ENCODE data around the gene ZNF276.
A peak's percentile ranks its signal among the peaks of the same experiment; 100 is the strongest.
"Not testable (repeated sequence)": the region's sequence is repeated elsewhere in the genome, so short reads cannot be mapped to it uniquely, and the experiment has no call there.

ZNF276 gene

GRCh38 chr16:89695875-89696669, 25.3 kb upstream of the ZNF276 start:
- no peak for DNase-seq

- DNase-seq, result no peak
Measured at GRCh38 chr16:89696670-89697128, 24.6 kb upstream of the ZNF276 start.

- no peak for DNase-seq
Measured at GRCh38 chr16:89697161-89697615, 24.1 kb upstream of the ZNF276 start.

- no peak for DNase-seq
Measured at GRCh38 chr16:89697616-89698331, 23.6 kb upstream of the ZNF276 start.

GRCh38 chr16:89698717-89699116, 22.6 kb upstream of the ZNF276 start:
- DNase-seq, result not testable (repeated sequence)

- not testable (repeated sequence) for DNase-seq
Measured at GRCh38 chr16:89699629-89700099, 21.7 kb upstream of the ZNF276 start.

- peak; percentile 99 for DNase-seq
Measured at GRCh38 chr16:89700100-89700648, 21.2 kb upstream of the ZNF276 start.

GRCh38 chr16:89700649-89701424, 20.5 kb upstream of the ZNF276 start:
- DNase-seq, result no peak

GRCh38 chr16:89701425-89702406, 19.6 kb upstream of the ZNF276 start, which contains the start of gene SPATA2L:
Gene SPATA2L (minus strand): TSS chr16:89701705. CDS start chr16:89701232, 473 bp downstream.
- DNase-seq, result peak; percentile 96

- no peak for DNase-seq
Measured at GRCh38 chr16:89704281-89704680, 17.1 kb upstream of the ZNF276 start.

- DNase-seq, result no peak
Measured at GRCh38 chr16:89705006-89705405, 16.3 kb upstream of the ZNF276 start.

- DNase-seq, result no peak
Measured at GRCh38 chr16:89706518-89707260, 14.6 kb upstream of the ZNF276 start.

GRCh38 chr16:89707695-89708094, 13.6 kb upstream of the ZNF276 start:
- no peak for DNase-seq

GRCh38 chr16:89708481-89708931, 12.8 kb upstream of the ZNF276 start:
- DNase-seq, result no peak

- DNase-seq, result no peak
Measured at GRCh38 chr16:89709166-89709565, 12.2 kb upstream of the ZNF276 start.

- DNase-seq, result no peak
Measured at GRCh38 chr16:89709716-89710432, 11.5 kb upstream of the ZNF276 start.

GRCh38 chr16:89710709-89711564, 10.4 kb upstream of the ZNF276 start:
- no peak for DNase-seq

GRCh38 chr16:89711601-89712273, 9.6 kb upstream of the ZNF276 start:
- DNase-seq, result peak; percentile 78

All from stimulated activated CD4-positive, alpha-beta T cell treated with anti-CD3 and anti-CD28 coated beads, Interleukin-12 subunit alpha, Interleukin-12 subunit beta, amount 100 ng/mL, for 4 hours (primary cell).